GM19238 (cell line): Measurements from ENCODE around the gene IFT88.

ENCODE experiments used
- DNase-seq: peaks from one replicate; pipeline ENCODE4 v3.0.0; 2011; ENCODE audit warnings: low spot score; ENCODE audit not compliant: insufficient read length

IFT88 gene

GRCh38 chr13:20714563-20715329, 147.8 kb downstream of the IFT88 start:
- DNase-seq: no peak

DNA sequence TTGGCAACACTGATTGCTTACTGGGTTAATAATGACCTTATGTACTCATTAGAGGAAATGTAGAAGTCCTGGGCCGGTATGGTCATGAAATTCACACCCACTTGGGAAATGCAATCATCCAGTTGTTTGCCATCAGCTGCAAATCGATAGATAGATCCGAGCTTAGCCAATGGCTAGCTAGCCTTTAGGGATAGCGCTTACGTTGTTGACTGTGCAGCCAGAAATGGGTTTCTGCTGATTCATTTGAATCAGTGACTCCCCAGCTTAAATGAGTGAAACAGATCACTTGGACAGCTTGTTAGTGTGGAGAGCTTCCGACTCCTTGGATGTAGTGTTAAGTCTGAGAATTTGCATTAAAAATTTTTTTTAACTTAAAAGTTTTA, 148.4 kb downstream of the IFT88 start:
- DNase-seq: no peak

- no peak for DNase-seq
Observed at GRCh38 chr13:20716951-20717350, 150.0 kb downstream of the IFT88 start.

DNA sequence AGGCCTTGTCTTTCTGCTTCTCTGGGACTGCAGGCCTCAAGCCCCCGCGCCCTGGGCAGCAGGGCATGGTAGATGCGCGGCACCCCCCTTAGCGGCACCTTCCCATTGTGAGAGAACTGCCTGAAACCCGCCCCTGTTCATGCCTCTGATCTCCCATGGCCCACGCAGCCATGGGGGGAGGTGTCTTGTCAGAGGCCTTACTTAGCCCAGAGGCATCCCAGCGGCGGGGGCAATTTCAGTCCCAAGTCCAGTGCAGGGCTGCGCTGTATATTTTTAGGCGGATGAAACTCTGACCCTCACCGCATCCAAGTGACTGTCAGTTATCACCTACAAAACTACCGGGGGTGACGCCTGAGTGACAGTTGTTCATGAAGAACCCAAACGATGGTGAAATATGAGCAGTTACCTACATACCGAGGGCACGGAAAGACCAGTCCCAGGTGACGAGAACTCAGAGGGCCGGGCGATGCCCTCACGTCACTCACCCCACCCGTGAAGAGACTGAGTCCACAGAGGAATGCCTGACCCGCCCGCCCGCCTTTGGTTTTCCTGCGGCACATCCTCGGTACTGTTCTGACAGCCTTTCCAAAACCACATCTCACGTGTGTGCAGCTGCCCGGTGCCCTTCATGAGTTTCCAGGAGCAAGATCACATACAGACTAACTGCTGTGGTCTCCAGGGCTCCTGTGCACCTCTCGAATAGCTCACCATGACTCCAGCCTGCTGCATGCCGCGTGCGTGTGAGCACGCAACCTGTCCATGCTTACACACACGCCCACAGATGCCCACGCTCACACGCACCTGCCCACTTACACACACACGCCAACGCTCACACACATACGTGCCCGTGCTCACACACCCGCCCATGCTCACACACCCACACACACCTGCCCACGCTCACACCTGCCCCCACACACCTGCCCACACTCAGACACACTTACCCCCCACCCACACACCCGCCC, 150.9 kb downstream of the IFT88 start:
- DNase-seq: no peak

- no peak for DNase-seq
Observed at GRCh38 chr13:20718958-20719566, 152.1 kb downstream of the IFT88 start.

DNA sequence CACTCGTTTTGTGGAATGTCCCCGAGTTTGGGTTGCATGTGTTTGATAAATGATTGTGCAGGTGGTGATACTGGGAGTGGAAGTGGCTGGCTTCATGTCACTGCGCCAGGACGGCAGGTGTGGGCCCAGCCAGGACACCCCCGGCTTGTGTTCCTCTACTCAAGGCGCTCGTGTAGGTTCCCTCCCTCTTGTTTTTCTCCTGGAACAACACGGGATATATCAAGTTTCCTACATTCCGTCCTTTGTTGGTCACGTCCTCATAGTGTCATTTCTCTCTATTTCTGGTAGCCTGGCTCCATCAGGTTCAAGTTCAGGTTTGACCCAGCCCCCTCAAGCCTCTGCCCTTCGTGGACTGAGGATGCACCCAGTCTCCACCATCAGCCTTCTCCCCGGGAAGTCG, 152.8 kb downstream of the IFT88 start:
- no peak for DNase-seq

DNA sequence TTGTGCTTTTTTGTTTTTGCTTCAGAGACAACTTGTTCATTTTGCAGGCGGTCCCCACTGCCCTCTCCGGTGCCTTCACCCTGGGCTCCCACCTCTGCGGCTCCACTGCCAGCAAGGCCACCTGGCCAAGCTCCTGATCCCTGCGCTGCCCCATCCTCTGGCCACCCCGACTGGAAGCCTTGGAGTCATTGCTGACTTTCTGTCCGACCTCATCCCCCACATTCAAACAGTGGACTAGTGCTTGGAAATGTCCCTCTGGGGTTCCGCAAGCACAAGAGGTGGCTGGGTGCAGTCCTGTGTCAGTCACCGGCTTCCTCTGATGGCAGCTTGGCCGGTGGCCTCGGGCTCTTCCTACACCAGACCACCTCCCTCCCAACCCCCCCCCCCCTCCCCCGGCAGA, 153.5 kb downstream of the IFT88 start:
- DNase-seq: no peak

GRCh38 chr13:20721058-20721453, 154.1 kb downstream of the IFT88 start:
- no peak for DNase-seq

DNA sequence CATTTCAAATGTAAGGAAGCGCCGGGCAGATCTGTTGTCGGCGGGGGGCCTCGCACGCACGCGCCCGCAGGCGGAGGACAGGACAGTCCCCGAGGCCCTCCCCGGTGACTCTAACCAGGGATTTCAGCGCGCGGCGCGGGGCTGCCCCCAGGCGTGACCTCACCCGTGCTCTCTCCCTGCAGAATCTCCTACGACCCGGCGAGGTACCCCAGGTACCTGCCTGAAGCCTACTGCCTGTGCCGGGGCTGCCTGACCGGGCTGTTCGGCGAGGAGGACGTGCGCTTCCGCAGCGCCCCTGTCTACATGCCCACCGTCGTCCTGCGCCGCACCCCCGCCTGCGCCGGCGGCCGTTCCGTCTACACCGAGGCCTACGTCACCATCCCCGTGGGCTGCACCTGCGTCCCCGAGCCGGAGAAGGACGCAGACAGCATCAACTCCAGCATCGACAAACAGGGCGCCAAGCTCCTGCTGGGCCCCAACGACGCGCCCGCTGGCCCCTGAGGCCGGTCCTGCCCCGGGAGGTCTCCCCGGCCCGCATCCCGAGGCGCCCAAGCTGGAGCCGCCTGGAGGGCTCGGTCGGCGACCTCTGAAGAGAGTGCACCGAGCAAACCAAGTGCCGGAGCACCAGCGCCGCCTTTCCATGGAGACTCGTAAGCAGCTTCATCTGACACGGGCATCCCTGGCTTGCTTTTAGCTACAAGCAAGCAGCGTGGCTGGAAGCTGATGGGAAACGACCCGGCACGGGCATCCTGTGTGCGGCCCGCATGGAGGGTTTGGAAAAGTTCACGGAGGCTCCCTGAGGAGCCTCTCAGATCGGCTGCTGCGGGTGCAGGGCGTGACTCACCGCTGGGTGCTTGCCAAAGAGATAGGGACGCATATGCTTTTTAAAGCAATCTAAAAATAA, 154.7 kb downstream of the IFT88 start:
- DNase-seq: no peak

- DNase-seq: no peak
Observed at GRCh38 chr13:20727856-20728255, 160.9 kb downstream of the IFT88 start.

DNA sequence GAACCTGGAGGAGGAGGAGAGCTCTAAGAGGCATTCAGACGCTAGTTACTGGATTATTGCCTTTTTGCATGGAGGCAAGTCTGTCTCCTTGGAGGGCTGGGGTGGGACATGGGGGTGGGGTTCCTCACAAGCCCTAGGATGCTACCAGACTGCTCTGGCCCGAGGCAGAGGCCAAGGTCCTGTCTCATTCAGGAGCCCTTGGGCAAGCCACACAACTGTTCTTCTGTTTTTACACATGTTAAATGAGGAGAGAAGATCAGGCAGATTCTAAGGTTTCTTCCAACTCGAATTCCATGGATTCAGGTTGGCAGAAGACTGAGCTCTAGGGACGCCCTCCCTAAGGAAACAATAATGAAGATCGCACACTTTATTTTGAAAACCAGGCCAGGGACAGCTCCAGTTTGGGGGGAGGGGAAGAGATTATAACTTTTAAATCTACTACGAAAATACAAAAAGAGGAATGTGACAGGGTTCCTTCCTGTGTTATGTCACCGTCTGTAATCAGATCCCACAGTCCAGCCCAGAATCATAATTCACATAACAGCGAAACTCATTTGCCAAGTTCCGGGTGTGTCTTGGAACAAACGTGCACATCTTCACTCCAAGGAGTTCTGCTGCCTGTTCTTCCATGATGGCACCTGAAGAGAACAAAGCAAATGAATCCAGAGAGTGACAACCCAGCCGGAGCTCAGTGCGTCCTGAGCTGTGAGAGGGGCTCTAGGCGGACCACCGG, 161.8 kb downstream of the IFT88 start:
- no peak for DNase-seq

DNA sequence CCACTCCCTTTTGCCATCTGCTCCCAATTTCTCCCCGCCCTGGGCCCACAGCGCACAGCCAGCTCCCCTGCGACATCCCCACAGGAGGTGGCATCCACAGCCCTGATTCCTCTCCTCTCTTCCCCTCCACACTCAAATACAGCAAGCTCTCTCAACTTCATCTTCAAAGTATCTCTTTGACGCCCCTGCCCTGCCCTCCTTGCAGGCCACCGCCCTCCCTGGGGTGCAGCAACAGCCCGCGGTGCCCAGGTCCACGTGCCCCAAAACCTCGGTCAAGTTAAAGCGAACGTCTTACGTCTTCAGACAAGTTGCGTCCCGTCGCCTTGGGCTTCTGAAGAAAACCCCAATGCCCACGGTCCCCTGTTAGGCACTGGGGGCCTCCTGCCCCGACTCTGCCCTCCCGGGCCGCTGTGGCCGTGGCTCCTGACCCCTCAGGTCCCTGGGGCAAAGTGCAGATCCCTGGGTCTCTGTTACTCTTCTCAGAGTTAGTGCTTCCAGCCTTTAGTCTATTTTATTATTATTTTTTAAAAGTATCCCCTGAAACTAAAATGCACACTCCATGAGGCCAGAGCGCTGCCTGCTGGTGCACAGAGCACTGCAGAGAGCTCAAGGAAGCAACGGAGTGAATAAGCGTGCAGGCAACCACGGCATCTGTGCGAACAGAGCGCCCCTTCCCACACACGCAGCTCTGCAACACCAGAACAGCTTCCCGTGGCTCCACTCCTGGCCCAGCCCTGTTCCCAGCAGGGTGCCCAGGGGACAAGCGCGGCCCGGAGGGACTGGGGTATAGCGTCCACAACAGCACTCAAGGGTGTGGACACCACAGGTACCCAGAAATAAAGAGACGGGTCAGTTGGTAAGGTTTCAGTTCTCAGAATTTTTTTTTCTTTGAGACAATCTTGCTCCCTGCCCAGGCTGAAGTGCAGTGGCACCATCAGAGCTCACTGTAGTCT, 163.0 kb downstream of the IFT88 start:
- DNase-seq: no peak

DNA sequence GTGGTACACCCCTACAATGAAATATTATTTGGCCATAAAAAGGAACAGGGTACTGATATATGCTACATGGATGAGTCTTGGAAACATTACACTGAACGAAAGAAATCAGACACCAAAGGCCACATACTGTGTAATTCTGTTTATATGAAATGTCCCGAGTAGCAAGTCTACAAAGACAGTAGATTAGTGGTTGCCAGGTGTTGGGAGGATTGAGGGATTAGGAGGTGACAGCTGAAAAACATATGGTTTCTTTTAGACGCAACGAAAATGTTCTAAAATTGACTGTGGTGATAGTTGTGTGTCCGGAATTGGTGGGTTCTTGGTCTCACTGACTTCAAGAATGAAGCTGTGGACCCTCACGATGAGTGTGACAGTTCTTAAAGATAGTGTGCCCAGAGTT, 171.7 kb downstream of the IFT88 start:
- DNase-seq: no peak

- DNase-seq: no peak
Observed at GRCh38 chr13:20740021-20740420, 173.1 kb downstream of the IFT88 start.
